HepG2 (cell line): ENCODE data around the gene MARS1.

Source experiments
- ZBTB1 ChIP-seq: sonication (generic); formaldehyde crosslinking; IDR thresholded peaks from 2 replicates; pipeline ENCODE4 v1.4.0; 2020; ENCODE audit warnings: missing genetic modification reagents, borderline replicate concordance
- ZNF772 ChIP-seq: sonication (generic); formaldehyde crosslinking; IDR thresholded peaks from 2 replicates; pipeline ENCODE4 v1.5.0; 2020; ENCODE audit warnings: mild to moderate bottlenecking, missing genetic modification reagents

GRCh38 chr12:57477710-57478681 is 9.9 kb upstream of the MARS1 start:
- TF ChIP-seq ZNF772 (CRISPR knock-in tag) (no peak), ZBTB1 (CRISPR knock-in tag) (no peak)
